Ishikawa (cell line): ENCODE results near the gene TMEM132E.

Source experiments
- CEBPB ChIP-seq: IDR thresholded peaks from 2 replicates; pipeline ENCODE4 v1.6.1; 2012
- CREB1 ChIP-seq: IDR thresholded peaks from 2 replicates; pipeline ENCODE4 v1.6.1; 2012; ENCODE audit warnings: low read depth
- EGR1 ChIP-seq: IDR thresholded peaks from 2 replicates; pipeline ENCODE4 v1.6.1; 2012
- EP300 ChIP-seq: IDR thresholded peaks from 2 replicates; pipeline ENCODE4 v1.6.1; 2012; ENCODE audit warnings: borderline replicate concordance
- FOXM1 ChIP-seq: IDR thresholded peaks from 2 replicates; pipeline ENCODE4 v1.6.1; 2012; ENCODE audit warnings: low read depth, borderline replicate concordance
- RAD21 ChIP-seq: IDR thresholded peaks from 2 replicates; pipeline ENCODE4 v1.6.1; 2012; ENCODE audit warnings: low read depth
- TAF1 ChIP-seq: IDR thresholded peaks from 2 replicates; pipeline ENCODE4 v1.6.1; 2012; ENCODE audit warnings: low read depth, mild to moderate bottlenecking
- TCF12 ChIP-seq: IDR thresholded peaks from 2 replicates; pipeline ENCODE4 v1.6.1; 2012; ENCODE audit warnings: low read depth
- TEAD4 ChIP-seq: IDR thresholded peaks from 2 replicates; pipeline ENCODE4 v1.6.1; 2012
- ZBTB7A ChIP-seq: IDR thresholded peaks from 2 replicates; pipeline ENCODE4 v1.6.1; 2012; ENCODE audit warnings: low read depth
- TF ChIP-seq, protein P1 (sequence below): IDR thresholded peaks from 2 replicates; pipeline ENCODE4 v1.6.1; 2012
- TF ChIP-seq, protein P2 (sequence below): IDR thresholded peaks from 2 replicates; pipeline ENCODE4 v1.6.1; 2012
- TF ChIP-seq, protein P3 (sequence below): IDR thresholded peaks from 2 replicates; pipeline ENCODE4 v1.6.1; 2012; ENCODE audit warnings: low read depth, mild to moderate bottlenecking

- TF ChIP-seq CEBPB: no peak
- TF ChIP-seq EP300: no peak
- TF ChIP-seq TAF1: no peak
- TF ChIP-seq EGR1: no peak
- no peak for TF ChIP-seq CREB1
- TF ChIP-seq, protein P1, sequence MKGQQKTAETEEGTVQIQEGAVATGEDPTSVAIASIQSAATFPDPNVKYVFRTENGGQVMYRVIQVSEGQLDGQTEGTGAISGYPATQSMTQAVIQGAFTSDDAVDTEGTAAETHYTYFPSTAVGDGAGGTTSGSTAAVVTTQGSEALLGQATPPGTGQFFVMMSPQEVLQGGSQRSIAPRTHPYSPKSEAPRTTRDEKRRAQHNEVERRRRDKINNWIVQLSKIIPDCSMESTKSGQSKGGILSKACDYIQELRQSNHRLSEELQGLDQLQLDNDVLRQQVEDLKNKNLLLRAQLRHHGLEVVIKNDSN: no peak
- no peak for TF ChIP-seq RAD21
- TF ChIP-seq FOXM1: no peak
- TF ChIP-seq, protein P2, sequence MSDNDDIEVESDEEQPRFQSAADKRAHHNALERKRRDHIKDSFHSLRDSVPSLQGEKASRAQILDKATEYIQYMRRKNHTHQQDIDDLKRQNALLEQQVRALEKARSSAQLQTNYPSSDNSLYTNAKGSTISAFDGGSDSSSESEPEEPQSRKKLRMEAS: no peak
- no peak for TF ChIP-seq ZBTB7A
- no peak for TF ChIP-seq TCF12
- TF ChIP-seq, protein P3, sequence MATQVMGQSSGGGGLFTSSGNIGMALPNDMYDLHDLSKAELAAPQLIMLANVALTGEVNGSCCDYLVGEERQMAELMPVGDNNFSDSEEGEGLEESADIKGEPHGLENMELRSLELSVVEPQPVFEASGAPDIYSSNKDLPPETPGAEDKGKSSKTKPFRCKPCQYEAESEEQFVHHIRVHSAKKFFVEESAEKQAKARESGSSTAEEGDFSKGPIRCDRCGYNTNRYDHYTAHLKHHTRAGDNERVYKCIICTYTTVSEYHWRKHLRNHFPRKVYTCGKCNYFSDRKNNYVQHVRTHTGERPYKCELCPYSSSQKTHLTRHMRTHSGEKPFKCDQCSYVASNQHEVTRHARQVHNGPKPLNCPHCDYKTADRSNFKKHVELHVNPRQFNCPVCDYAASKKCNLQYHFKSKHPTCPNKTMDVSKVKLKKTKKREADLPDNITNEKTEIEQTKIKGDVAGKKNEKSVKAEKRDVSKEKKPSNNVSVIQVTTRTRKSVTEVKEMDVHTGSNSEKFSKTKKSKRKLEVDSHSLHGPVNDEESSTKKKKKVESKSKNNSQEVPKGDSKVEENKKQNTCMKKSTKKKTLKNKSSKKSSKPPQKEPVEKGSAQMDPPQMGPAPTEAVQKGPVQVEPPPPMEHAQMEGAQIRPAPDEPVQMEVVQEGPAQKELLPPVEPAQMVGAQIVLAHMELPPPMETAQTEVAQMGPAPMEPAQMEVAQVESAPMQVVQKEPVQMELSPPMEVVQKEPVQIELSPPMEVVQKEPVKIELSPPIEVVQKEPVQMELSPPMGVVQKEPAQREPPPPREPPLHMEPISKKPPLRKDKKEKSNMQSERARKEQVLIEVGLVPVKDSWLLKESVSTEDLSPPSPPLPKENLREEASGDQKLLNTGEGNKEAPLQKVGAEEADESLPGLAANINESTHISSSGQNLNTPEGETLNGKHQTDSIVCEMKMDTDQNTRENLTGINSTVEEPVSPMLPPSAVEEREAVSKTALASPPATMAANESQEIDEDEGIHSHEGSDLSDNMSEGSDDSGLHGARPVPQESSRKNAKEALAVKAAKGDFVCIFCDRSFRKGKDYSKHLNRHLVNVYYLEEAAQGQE: no peak
- no peak for TF ChIP-seq TEAD4
Observed at GRCh38 chr17:34565713-34566112, 13.7 kb upstream of the TMEM132E start.
